Measurements from ENCODE around the gene TMPRSS6. TPM values are rescaled to one million over a fixed set of nuclear protein-coding genes. Genes with fewer than 3 reads are reported as not detected.

Gene TMPRSS6
- total RNA-seq, result not detected in 2 replicates

GRCh38 chr22:37109242-37109917 lies at the start of gene TMPRSS6:
TMPRSS6 (minus strand) TSS chr22:37109713; CDS start chr22:37103417, 6,296 bp downstream.

GRCh38 chr22:37051391-37052385 lies 57.8 kb downstream of the TMPRSS6 start, which contains the start of gene KCTD17:
KCTD17 (plus strand) TSS chr22:37051742; CDS start chr22:37051761, 19 bp downstream.

GRCh38 chr22:37019309-37020191 lies 90.0 kb downstream of the TMPRSS6 start, which contains the start of the genes MPST and TST:
MPST (plus strand) TSS chr22:37019742; CDS start chr22:37019837, 95 bp downstream.
TST (minus strand) TSS chr22:37019447; CDS start chr22:37018732, 715 bp downstream.

Other genes starting within 250 kb of the TMPRSS6 start
- gene NCF4, start 248.7 kb downstream of the TMPRSS6 start, total RNA-seq, result not detected in 2 replicates
- gene CSF2RB, start 196.1 kb downstream of the TMPRSS6 start, total RNA-seq, result 13.4 and 15.7 TPM in 2 replicates
- 40.9 and 41.8 TPM in 2 replicates for gene TST, start 90.3 kb downstream of the TMPRSS6 start, total RNA-seq
- 108 and 115 TPM in 2 replicates for gene MPST, start 90.0 kb downstream of the TMPRSS6 start, total RNA-seq
- 24.6 and 29.1 TPM in 2 replicates for gene KCTD17, start 58.0 kb downstream of the TMPRSS6 start, total RNA-seq
- gene IL2RB, start 40.2 kb upstream of the TMPRSS6 start, total RNA-seq, result 0.07 TPM in 1 of 2 replicates, not detected in the other
- 13.6 and 24.6 TPM in 2 replicates for gene C1QTNF6, start 78.5 kb upstream of the TMPRSS6 start, total RNA-seq
- not detected in 2 replicates for gene SSTR3, start 102.8 kb upstream of the TMPRSS6 start, total RNA-seq
- gene RAC2, start 134.6 kb upstream of the TMPRSS6 start, total RNA-seq, result 61.7 and 84.1 TPM in 2 replicates
- 0.13 TPM in 1 of 2 replicates, not detected in the other for gene CYTH4, start 172.8 kb upstream of the TMPRSS6 start, total RNA-seq

All from thoracic aorta endothelial cell (primary cell).